Measurements from ENCODE around the gene SGSM2.

SGSM2 gene

DNA sequence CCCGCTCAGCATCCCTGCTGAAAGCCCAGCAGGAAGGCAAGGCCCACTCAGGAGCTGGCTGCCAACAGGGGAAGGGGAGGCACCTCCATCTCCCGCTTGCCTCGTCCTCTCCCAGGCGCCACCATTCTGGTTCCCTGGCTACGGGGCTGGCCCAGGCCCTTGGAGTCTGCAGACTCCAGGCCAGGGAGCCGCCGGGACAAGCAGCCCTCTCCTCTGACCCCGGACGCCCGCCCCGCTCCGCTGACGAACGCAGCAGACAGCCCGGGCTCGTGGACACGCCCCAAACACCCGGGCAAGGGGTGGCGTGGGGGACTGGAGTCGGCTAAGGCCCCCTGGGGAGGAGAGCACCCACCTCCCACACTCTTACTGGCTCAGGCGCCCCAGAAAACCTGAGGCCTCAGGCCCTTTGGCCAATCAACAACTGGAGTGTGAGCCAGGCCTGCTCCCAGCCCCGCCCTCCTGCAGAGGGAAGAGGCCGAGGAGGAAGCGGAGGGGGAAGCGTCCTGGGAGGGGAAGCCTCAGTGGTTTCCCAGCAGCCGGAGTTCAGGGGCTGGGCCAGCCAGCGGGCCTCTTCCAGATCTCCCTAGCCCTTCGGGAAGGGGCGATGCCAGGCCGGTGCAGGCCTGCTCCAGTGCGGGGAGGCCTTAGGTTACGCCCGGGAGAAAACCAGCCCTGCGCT is 59.4 kb downstream of the SGSM2 start:
- Histone ChIP-seq H4K20me1 (ENCODE audit: low read depth, low read length) (peaks cover 4% of the 10 kb centered on the region; the same call in 1 of the 2 replicates), H2AFZ (ENCODE audit: low read depth, low read length, severe bottlenecking) (no peak overlapping the region), H3K4me3 (ENCODE audit: insufficient read depth, low read length, poor library complexity, severe bottlenecking) (no peak overlapping the region)

DNA sequence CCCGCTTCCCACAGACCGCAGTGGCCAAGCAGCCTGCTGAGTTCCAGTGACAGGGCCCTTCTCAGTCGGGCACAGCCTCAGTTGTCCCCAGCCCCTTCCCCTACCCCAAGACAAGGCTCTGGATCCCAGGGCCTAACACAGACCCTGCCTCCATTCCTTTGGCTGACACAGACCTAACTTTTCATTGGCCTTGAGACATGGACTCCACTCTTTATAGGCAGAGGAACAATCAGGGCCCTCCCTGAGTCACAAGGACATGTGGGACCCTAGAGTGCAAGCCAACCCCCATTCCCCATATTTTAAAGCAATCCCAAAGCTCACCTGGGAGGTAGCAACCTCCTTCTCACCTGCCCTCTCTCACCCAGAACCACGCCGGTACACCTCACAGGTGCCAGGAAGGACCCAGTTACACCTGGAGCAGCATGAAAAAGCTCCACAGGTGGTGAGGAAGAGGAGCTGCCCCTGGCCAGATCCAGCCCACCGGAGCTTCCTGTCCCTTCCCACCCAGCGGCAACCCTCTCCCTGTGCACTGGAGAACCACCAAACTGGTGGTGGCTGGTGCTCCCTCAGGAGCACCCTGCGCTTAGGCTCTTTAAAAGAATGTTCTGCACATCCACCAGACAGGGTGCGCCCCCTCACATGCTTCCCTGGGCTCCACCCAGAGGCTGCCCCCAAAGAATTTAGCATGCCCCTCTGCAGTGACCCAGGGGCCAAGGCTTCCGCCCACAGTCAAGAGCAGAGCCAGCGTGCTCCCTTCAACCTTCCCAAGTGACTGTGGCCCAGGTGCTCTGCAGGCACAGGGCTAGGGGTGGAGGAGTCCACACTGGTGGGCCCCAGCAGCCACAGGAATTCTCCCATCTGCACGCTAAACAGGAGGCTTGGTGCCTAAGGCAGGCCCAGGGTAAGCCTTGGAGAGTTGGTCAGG is 60.2 kb downstream of the SGSM2 start:
- Histone ChIP-seq H4K20me1 (ENCODE audit: low read depth, low read length) (peaks cover 4% of the 10 kb centered on the region; the same call in 1 of the 2 replicates), H3K79me2 (ENCODE audit: insufficient read depth, low read length) (no peaks in the 10 kb centered on the region), H3K27me3 (ENCODE audit: low read length) (no peaks in the 10 kb centered on the region), H3K4me2 (ENCODE audit: low read depth, low read length, poor library complexity, severe bottlenecking) (no peak overlapping the region), H3K9ac (ENCODE audit: low read length) (no peak overlapping the region), H3F3A (ENCODE audit: insufficient read depth) (peaks cover under 1% of the 10 kb centered on the region; the same call in 1 of the 2 replicates), H3K4me3 (ENCODE audit: insufficient read depth, low read length, poor library complexity, severe bottlenecking) (no peak overlapping the region), H3K9me2 (replicated peaks; ENCODE audit: insufficient read depth, low read length) (no peaks in the 10 kb centered on the region), H3K27ac (ENCODE audit: low read depth, low read length) (no peak overlapping the region), H3K9me3 (ENCODE audit: insufficient read depth, low read length) (no peaks in the 10 kb centered on the region), H3K36me3 (ENCODE audit: low read length) (no peaks in the 10 kb centered on the region), H2AFZ (ENCODE audit: low read depth, low read length, severe bottlenecking) (no peak overlapping the region)
- TF ChIP-seq, protein P1, sequence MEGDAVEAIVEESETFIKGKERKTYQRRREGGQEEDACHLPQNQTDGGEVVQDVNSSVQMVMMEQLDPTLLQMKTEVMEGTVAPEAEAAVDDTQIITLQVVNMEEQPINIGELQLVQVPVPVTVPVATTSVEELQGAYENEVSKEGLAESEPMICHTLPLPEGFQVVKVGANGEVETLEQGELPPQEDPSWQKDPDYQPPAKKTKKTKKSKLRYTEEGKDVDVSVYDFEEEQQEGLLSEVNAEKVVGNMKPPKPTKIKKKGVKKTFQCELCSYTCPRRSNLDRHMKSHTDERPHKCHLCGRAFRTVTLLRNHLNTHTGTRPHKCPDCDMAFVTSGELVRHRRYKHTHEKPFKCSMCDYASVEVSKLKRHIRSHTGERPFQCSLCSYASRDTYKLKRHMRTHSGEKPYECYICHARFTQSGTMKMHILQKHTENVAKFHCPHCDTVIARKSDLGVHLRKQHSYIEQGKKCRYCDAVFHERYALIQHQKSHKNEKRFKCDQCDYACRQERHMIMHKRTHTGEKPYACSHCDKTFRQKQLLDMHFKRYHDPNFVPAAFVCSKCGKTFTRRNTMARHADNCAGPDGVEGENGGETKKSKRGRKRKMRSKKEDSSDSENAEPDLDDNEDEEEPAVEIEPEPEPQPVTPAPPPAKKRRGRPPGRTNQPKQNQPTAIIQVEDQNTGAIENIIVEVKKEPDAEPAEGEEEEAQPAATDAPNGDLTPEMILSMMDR (IDR thresholded peaks at IDR 0.05; ENCODE audit: insufficient read depth, low read length, poor library complexity, severe bottlenecking): no peak
- TF ChIP-seq EZH2phosphoT487 (conservative IDR thresholded peaks at IDR 0.05; ENCODE audit: low read length): no peak

More for the DNA sequence above, 59.4 kb downstream of the SGSM2 start:
- peaks cover 6% of the 10 kb centered on the region; the same call in 1 of the 2 replicates for H3F3A ChIP-seq (ENCODE audit: insufficient read depth)
- no peaks in the 10 kb centered on the region for H3K9me2 ChIP-seq (replicated peaks; ENCODE audit: insufficient read depth, low read length)
- H3K79me2 ChIP-seq (ENCODE audit: insufficient read depth, low read length): peaks cover 4% of the 10 kb centered on the region; the same call in 1 of the 2 replicates
- no peaks in the 10 kb centered on the region for H3K27me3 ChIP-seq (ENCODE audit: low read length)
- TF ChIP-seq, protein P1 (IDR thresholded peaks at IDR 0.05; ENCODE audit: insufficient read depth, low read length, poor library complexity, severe bottlenecking): no peak
- TF ChIP-seq EZH2phosphoT487 (conservative IDR thresholded peaks at IDR 0.05; ENCODE audit: low read length): no peak
- H3K9ac ChIP-seq (ENCODE audit: low read length): no peak overlapping the region
- no peak overlapping the region for H3K4me2 ChIP-seq (ENCODE audit: low read depth, low read length, poor library complexity, severe bottlenecking)
- no peak overlapping the region for H3K27ac ChIP-seq (ENCODE audit: low read depth, low read length)
- no peaks in the 10 kb centered on the region for H3K36me3 ChIP-seq (ENCODE audit: low read length)
- no peaks in the 10 kb centered on the region for H3K9me3 ChIP-seq (ENCODE audit: insufficient read depth, low read length)

DNA sequence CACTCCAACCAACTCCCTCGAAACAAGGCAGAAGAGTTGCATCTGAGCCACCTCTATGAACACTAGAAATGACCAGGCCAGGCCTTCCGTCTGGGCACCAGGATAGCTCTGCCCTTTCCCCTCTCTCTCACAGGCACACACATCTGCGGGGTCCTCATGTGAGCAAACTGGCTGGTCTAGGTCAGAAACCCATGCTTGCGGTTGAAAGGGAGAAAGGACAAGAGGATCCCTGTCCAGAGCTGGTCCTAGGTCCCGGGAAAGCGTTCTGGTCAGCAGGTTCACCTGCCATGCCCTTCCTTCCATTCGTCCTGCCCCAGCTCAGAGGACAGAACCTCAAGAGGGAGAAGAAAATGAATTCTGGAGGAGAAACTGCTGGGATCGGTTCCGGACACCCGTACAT is 60.9 kb downstream of the SGSM2 start:
- no peaks in the 10 kb centered on the region for H3K36me3 ChIP-seq (ENCODE audit: low read length)
- no peaks in the 10 kb centered on the region for H3K27me3 ChIP-seq (ENCODE audit: low read length)
- H3K9me2 ChIP-seq (replicated peaks; ENCODE audit: insufficient read depth, low read length): no peaks in the 10 kb centered on the region
- no peak overlapping the region for H3K9ac ChIP-seq (ENCODE audit: low read length)
- no peak overlapping the region for H3K4me3 ChIP-seq (ENCODE audit: insufficient read depth, low read length, poor library complexity, severe bottlenecking)
- no peak overlapping the region for H3K27ac ChIP-seq (ENCODE audit: low read depth, low read length)
- H2AFZ ChIP-seq (ENCODE audit: low read depth, low read length, severe bottlenecking): no peak overlapping the region
- H3K79me2 ChIP-seq (ENCODE audit: insufficient read depth, low read length): no peaks in the 10 kb centered on the region
- H3K4me2 ChIP-seq (ENCODE audit: low read depth, low read length, poor library complexity, severe bottlenecking): no peak overlapping the region
- TF ChIP-seq, protein P1 (IDR thresholded peaks at IDR 0.05; ENCODE audit: insufficient read depth, low read length, poor library complexity, severe bottlenecking): no peak
- TF ChIP-seq EZH2phosphoT487 (conservative IDR thresholded peaks at IDR 0.05; ENCODE audit: low read length): no peak
- H3F3A ChIP-seq (ENCODE audit: insufficient read depth): peaks cover 4% of the 10 kb centered on the region; the same call in 1 of the 2 replicates
- peaks cover 4% of the 10 kb centered on the region; the same call in 1 of the 2 replicates for H4K20me1 ChIP-seq (ENCODE audit: low read depth, low read length)
- H3K9me3 ChIP-seq (ENCODE audit: insufficient read depth, low read length): no peaks in the 10 kb centered on the region
